Femur (tissue), 1 donor: ENCODE data around the gene NOX4.
"Not testable (repeated sequence)": the region's sequence is repeated elsewhere in the genome, so short reads cannot be mapped to it uniquely, and the experiment has no call there.

ENCODE experiments used
- DNase-seq: peaks from one replicate; pipeline ENCODE4 v3.0.0-alpha.2; 2017

NOX4 gene

GRCh38 chr11:89378986-89379385 lies 112.2 kb downstream of the NOX4 start:
- not testable (repeated sequence) for DNase-seq

- not testable (repeated sequence) for DNase-seq
These were observed 121.8 kb downstream of the NOX4 start for GRCh38 chr11:89369356-89369755.

DNA sequence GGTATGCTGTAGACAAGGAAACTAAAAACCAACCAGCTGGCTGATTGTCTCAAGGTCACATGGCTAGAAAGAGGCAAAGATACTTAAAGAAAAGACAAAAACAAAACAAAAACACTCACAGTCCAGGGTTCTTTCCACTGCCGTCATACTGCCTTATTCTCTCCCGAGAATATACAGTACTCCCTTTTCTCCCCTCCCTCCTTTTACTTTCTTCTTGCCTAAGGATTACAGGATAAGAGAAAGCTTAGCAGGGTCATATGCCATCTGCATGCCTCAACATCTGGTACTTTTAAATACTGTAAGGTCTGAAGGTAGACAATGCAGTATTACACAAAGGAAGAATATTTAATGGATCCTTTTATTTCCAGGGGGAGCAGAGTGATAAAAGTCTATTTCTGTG lies 126.3 kb downstream of the NOX4 start:
- not testable (repeated sequence) for DNase-seq

DNA sequence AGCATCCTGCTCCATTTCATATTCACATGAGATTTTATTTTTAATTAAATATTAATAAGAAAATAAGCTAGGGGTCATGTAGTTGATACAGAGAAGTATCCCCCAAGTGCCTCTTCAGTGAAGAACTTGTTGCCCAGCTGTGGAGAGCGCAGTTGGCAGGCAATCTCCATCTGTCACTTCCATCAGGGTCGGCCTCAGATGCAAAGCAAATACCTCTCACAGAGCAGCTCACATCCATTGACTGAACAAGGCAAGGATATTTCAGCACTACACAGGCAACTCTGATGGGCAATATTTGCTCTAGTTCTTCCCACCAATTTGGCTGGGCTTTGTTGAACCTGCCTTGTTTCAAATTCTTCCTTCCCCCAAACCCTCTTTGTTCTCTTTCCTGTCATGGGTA lies 129.4 kb downstream of the NOX4 start:
- no peak for DNase-seq

DNA sequence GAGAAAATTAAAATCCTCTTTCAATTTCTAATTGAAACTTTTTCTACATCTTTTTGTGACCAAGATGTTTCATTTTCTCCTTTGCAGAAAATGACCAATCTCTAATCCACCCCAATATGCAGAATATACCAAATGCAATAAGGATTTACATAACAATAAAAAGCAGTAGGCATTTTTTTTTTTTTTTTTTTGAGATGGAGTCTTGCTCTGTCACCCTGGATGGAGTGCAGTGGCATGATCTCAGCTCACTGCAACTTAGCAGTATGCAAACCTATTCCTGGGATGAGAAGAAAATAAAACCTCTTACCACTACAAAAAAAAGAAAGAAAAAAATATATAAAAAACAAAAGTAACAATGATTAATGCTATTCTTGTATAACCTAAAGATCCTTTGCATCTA lies 132.0 kb downstream of the NOX4 start:
- not testable (repeated sequence) for DNase-seq

DNA sequence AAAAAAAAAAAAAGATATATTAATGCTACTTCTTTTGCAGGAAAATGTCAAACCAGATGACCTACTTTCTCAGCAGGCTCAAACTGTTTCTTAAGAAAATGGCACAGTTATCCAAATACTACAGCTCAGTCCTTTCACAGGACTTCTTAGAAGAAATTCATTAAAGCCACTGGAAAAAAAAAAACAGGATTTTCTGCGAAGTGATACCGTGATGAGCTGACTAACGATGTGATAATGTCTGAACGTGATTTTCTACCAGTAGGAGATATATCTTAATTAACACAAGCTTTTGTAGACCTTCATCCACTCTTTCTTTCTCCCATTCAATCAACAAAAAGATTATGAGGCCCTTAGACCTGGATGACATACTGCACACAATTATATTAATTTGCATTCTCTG lies 132.4 kb downstream of the NOX4 start:
- DNase-seq = no peak

DNA sequence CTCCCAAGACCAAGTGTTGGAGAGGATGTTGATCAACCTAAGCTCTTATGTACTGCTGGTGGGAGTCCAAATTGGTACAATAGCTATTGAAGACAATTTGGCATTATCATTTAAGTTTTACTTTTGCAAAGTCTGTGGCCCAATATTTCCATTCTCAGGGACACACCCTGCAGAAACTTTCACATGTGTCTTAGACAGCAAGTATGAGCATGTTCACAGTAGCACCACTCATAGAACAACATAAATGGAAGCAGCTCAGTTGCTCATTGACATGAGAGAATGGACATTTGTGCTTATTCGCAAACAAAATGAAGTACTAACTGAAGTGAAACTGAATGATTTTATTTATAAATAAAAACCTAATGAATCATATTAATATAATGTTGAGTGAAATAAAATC lies 135.5 kb downstream of the NOX4 start:
- no peak for DNase-seq

- not testable (repeated sequence) for DNase-seq
These were observed 136.7 kb downstream of the NOX4 start for GRCh38 chr11:89354513-89354912.

DNA sequence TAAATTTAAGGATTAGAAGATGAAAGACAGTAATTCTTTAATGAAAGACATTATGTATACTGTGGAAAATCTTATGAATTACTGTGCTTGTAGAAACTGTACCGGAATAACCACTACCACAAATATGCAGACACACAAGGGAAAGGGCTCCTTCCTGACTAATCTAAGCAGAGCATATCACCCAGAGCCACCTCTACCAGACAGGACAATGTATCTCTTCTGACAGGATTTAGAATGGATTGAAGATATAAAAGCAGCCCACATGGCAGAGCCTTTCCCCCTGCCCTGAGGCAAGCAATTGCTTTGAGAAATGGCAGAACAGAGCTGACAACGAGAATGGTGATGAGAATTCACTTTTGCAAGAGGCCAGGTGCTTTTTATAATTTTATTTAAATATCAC lies 144.1 kb downstream of the NOX4 start:
- no peak for DNase-seq

GRCh38 chr11:89346601-89347000 lies 144.6 kb downstream of the NOX4 start:
- DNase-seq = no peak

DNA sequence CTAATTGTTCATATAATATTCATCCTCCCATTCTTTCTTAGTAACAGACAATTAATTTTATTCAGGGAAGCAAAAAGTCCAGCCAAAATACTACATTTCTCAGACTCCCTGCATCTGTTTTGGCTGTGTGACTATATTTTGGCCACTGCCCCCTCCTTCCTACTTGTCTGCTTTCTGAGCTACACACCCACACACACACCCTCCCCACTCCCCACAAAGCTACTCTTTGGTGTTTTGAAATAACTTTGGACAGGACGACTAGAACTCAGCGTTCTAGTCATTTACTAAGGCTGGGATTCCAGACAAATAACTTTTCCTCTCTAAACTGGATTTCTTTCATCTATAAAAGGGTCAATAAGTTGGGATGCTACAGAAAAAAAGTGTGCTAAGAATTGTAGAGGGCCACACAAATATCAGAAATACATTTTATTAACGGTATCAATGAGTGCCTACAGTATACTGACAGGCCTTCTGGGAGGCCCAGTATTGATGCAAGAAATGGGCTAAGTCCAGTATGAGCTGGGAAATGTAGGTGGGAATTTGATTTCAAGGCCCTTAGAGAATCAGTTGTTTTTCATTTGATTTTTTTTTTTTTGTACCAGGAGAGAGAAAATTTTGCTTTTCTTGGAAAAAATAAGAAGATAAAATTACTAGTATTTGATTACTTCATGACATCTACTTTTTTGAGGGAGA lies 148.1 kb downstream of the NOX4 start:
- DNase-seq = not testable (repeated sequence)

DNA sequence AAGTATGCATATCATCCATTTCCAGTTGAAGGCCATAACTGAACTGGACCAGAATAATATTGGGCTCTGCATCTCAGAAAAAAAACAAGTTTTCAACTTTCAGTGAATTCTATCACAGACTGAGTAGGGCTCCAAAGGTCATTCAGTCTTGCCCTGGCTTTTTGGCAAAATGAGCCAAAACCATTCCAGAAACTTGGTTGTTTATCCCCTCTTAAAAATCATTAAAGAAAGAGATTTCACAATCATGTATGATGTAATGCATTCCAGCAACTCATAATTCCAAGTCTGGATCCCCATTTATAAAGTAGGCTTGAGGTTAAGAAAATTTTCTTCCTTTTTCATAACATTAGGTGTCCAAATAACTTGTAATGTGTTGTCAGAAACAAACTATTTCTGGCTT lies 150.7 kb downstream of the NOX4 start:
- not testable (repeated sequence) for DNase-seq

DNA sequence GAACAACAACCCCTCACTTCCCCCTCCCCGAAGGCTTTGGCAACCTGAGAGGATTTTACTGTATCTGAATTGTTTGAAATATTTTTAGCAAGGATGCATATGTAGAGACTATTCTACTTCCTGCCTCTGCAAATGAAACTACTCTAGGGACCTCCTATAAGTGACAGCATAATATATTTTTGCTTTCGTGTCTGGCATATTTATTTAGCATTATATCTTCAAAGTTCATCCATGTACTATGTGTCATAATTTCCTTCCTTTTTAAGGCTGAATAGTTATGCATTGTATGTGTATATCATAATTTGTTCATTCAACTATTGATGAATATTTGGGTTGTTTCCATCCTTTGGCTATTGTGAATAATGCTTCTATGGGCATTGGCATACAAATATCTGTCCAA lies 153.1 kb downstream of the NOX4 start:
- DNase-seq = not testable (repeated sequence)

- not testable (repeated sequence) for DNase-seq
These were observed 154.0 kb downstream of the NOX4 start for GRCh38 chr11:89337100-89337650.

- DNase-seq = not testable (repeated sequence)
These were observed 157.5 kb downstream of the NOX4 start for GRCh38 chr11:89333704-89334103.

- DNase-seq = not testable (repeated sequence)
These were observed 159.2 kb downstream of the NOX4 start for GRCh38 chr11:89331940-89332339.

DNA sequence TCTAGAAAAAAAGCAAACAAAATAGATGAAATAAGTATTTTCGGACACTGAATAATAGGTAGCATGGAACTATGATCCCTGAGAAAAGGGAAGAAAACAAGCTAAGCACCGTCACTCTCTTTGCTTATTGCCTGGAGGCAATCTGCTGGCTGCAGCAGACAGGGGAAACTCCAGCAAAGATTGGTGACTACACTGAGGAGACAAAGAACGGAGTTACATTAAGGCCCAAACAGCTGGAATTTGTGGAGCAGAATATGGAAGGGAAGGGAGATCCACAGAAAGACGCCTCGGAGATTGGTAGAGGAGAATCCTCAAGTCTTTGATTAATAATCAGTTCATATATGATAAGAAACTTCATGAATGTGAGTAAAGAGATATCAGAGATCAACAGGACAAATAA lies 163.3 kb downstream of the NOX4 start:
- no peak for DNase-seq

GRCh38 chr11:89321401-89321800 lies 169.8 kb downstream of the NOX4 start:
- no peak for DNase-seq

DNA sequence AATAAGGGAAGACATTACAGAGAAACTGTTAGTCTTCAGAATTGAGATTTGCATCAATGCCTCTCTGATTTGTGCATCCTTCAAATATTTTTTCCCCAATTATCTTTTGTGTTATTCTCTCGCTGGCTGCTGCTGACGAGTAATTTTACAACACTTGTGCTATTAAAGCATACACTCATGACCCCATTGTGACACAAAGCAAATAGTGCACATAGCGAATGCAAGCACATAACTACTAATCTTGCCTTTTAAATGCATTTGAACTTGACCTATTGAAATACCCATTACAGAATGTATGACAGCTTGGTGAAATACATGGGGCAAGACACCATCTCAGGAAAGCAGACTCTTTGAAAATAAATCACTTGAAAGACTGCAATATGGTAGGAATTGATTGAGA lies 180.6 kb downstream of the NOX4 start:
- not testable (repeated sequence) for DNase-seq

DNA sequence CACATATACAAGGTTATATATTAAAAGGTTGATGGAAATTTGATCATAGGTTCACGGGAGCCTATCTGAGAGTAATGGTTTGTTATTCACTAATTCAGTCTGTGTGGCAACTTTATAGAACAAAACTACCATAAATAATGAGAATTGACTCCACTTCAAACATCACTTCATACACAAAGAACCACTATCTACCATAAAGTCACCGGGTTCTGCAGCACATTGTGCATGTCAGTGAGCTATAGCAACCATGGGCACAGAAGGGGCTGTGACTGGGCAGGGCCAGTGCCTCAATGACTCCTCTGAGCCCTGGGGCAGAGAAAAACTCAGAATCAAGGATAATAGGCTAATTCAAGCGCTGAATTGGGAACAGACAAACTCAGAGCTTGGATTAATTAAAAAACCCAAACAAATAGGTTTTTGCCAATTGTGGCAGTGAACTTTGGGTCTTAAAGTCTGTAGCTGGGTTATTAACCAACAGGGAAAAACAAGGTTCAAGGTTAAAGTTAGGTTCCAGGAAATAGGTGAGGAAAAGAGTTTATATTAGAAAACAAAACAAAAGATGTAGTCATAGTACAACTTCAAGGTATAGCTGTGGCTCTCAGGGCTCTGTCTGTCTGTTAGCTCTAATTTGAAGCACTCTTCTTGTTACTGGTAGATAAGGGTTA lies 181.7 kb downstream of the NOX4 start:
- not testable (repeated sequence) for DNase-seq

GRCh38 chr11:89308272-89308671 lies 182.9 kb downstream of the NOX4 start:
- DNase-seq = not testable (repeated sequence)

GRCh38 chr11:89303029-89303428 lies 188.1 kb downstream of the NOX4 start:
- DNase-seq = not testable (repeated sequence)

DNA sequence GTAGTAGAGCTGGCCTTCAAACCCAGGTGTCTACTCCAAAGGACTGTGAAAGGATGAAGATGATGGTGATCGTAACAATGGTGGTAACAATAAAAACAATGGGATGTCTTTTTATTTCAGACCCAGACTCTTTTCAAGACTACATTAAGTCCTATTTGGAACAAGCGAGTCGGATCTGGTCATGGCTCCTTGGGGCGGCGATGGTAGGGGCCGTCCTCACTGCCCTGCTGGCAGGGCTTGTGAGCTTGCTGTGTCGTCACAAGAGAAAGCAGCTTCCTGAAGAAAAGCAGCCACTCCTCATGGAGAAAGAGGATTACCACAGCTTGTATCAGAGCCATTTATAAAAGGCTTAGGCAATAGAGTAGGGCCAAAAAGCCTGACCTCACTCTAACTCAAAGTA lies 196.2 kb downstream of the NOX4 start:
- not testable (repeated sequence) for DNase-seq

- peak; percentile 21 for DNase-seq
These were observed 197.1 kb downstream of the NOX4 start for GRCh38 chr11:89293965-89294679.
